ENCODE data around the gene CPSF4L.

The CPSF4L gene

DNA sequence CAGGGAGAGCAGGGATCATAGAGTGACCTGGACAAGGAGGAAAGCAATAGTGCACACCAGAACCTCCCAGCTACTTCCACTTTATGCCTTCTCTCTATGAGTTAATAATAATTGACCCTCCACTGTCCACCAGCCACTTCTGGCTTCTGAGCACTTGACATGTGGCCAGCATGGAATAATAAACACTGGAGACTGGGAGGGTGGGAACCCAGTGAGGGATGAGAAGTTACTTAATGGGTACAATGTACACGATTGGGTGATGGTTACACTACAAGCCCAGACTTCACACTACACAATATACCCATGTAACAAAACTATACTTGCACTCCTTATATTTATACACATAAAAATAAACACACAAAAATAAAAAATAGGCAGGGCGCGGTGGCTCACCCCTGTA is 38.7 kb upstream of the CPSF4L start:
- Histone ChIP-seq H3K4me3 (ENCODE audit: low read length) (no peak overlapping the region), H3K36me3 (replicated peaks; ENCODE audit: low read depth, low read length) (no peaks in the 10 kb centered on the region), H3K9me3 (ENCODE audit: insufficient read depth, low read length) (no peaks in the 10 kb centered on the region), H3K27me3 (ENCODE audit: low read depth, low read length) (peaks cover 9% of the 10 kb centered on the region), H3K9ac (ENCODE audit: low read length) (no peak overlapping the region), H3K4me2 (ENCODE audit: low read length) (no peak overlapping the region), H4K20me1 (ENCODE audit: insufficient read depth, low read length) (no peaks in the 10 kb centered on the region), H3K4me1 (ENCODE audit: low read length) (no peaks in the 10 kb centered on the region), H2AFZ (ENCODE audit: low read depth, low read length) (no peak overlapping the region), H3K27ac (ENCODE audit: low read length) (no peak overlapping the region), H3K79me2 (ENCODE audit: low read length) (no peaks in the 10 kb centered on the region)
- no peak for TF ChIP-seq EZH2phosphoT487 (IDR thresholded peaks at IDR 0.05; ENCODE audit: low read depth)
- TF ChIP-seq, protein P1, sequence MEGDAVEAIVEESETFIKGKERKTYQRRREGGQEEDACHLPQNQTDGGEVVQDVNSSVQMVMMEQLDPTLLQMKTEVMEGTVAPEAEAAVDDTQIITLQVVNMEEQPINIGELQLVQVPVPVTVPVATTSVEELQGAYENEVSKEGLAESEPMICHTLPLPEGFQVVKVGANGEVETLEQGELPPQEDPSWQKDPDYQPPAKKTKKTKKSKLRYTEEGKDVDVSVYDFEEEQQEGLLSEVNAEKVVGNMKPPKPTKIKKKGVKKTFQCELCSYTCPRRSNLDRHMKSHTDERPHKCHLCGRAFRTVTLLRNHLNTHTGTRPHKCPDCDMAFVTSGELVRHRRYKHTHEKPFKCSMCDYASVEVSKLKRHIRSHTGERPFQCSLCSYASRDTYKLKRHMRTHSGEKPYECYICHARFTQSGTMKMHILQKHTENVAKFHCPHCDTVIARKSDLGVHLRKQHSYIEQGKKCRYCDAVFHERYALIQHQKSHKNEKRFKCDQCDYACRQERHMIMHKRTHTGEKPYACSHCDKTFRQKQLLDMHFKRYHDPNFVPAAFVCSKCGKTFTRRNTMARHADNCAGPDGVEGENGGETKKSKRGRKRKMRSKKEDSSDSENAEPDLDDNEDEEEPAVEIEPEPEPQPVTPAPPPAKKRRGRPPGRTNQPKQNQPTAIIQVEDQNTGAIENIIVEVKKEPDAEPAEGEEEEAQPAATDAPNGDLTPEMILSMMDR (IDR thresholded peaks at IDR 0.05; ENCODE audit: low read depth, low read length), result no peak

- Histone ChIP-seq H3K27ac (ENCODE audit: low read length) (no peak overlapping the region), H3K9ac (ENCODE audit: low read length) (no peak overlapping the region), H3K9me3 (ENCODE audit: insufficient read depth, low read length) (no peaks in the 10 kb centered on the region), H3K27me3 (ENCODE audit: low read depth, low read length) (peaks cover 9% of the 10 kb centered on the region), H2AFZ (ENCODE audit: low read depth, low read length) (no peak overlapping the region), H3K4me1 (ENCODE audit: low read length) (no peaks in the 10 kb centered on the region), H3K4me2 (ENCODE audit: low read length) (no peak overlapping the region), H3K79me2 (ENCODE audit: low read length) (no peaks in the 10 kb centered on the region), H4K20me1 (ENCODE audit: insufficient read depth, low read length) (no peaks in the 10 kb centered on the region), H3K4me3 (ENCODE audit: low read length) (no peak overlapping the region), H3K36me3 (replicated peaks; ENCODE audit: low read depth, low read length) (no peaks in the 10 kb centered on the region)
- TF ChIP-seq, protein P1 (IDR thresholded peaks at IDR 0.05; ENCODE audit: low read depth, low read length), result no peak
- TF ChIP-seq EZH2phosphoT487 (IDR thresholded peaks at IDR 0.05; ENCODE audit: low read depth), result no peak
Measured at GRCh38 chr17:73297934-73298861, 36.5 kb upstream of the CPSF4L start.

GRCh38 chr17:73293480-73293911 is 31.8 kb upstream of the CPSF4L start:
- H3K79me2 ChIP-seq (ENCODE audit: low read length), result no peaks in the 10 kb centered on the region
- peaks cover 7% of the 10 kb centered on the region for H3K27me3 ChIP-seq (ENCODE audit: low read depth, low read length)
- H4K20me1 ChIP-seq (ENCODE audit: insufficient read depth, low read length), result no peaks in the 10 kb centered on the region
- H3K4me1 ChIP-seq (ENCODE audit: low read length), result peaks cover 13% of the 10 kb centered on the region
- no peaks in the 10 kb centered on the region for H3K9me3 ChIP-seq (ENCODE audit: insufficient read depth, low read length)
- no peak overlapping the region for H3K9ac ChIP-seq (ENCODE audit: low read length)
- H3K36me3 ChIP-seq (replicated peaks; ENCODE audit: low read depth, low read length), result no peaks in the 10 kb centered on the region
- no peak overlapping the region for H3K4me2 ChIP-seq (ENCODE audit: low read length)
- H2AFZ ChIP-seq (ENCODE audit: low read depth, low read length), result no peak overlapping the region
- H3K4me3 ChIP-seq (ENCODE audit: low read length), result no peak overlapping the region
- no peak for TF ChIP-seq EZH2phosphoT487 (IDR thresholded peaks at IDR 0.05; ENCODE audit: low read depth)
- TF ChIP-seq, protein P1 (IDR thresholded peaks at IDR 0.05; ENCODE audit: low read depth, low read length), result no peak
- H3K27ac ChIP-seq (ENCODE audit: low read length), result no peak overlapping the region

DNA sequence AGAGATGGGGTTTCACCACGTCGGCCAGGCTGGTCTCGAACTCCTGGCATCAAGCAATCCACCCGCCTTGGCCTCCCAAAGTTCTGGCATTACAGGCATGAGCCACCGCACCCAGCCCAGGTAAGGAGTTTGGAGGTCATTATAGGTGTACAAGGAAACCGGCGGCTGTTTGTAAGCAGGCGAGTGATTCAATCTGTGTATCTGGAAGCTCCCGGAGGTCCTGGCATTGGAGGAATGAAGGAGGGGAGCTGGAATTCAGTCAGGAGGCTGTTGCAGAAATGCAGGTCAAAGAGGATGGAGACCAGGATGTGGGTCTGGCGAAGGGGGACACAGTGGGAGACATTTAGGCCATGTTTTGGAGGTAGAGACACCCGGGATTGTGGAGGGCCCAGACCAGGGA is 31.4 kb upstream of the CPSF4L start:
- no peaks in the 10 kb centered on the region for H3K79me2 ChIP-seq (ENCODE audit: low read length)
- no peak overlapping the region for H2AFZ ChIP-seq (ENCODE audit: low read depth, low read length)
- no peak overlapping the region for H3K4me2 ChIP-seq (ENCODE audit: low read length)
- no peaks in the 10 kb centered on the region for H4K20me1 ChIP-seq (ENCODE audit: insufficient read depth, low read length)
- H3K27me3 ChIP-seq (ENCODE audit: low read depth, low read length), result peaks cover 2% of the 10 kb centered on the region; the same call in 1 of the 2 replicates
- H3K9ac ChIP-seq (ENCODE audit: low read length), result no peak overlapping the region
- no peak for TF ChIP-seq EZH2phosphoT487 (IDR thresholded peaks at IDR 0.05; ENCODE audit: low read depth)
- TF ChIP-seq, protein P1 (IDR thresholded peaks at IDR 0.05; ENCODE audit: low read depth, low read length), result no peak
- no peak overlapping the region for H3K27ac ChIP-seq (ENCODE audit: low read length)
- H3K9me3 ChIP-seq (ENCODE audit: insufficient read depth, low read length), result no peaks in the 10 kb centered on the region
- no peaks in the 10 kb centered on the region for H3K36me3 ChIP-seq (replicated peaks; ENCODE audit: low read depth, low read length)
- H3K4me1 ChIP-seq (ENCODE audit: low read length), result peaks cover 13% of the 10 kb centered on the region
- no peak overlapping the region for H3K4me3 ChIP-seq (ENCODE audit: low read length)

All from OCI-LY3 (cell line).